Endodermal cell (in vitro differentiated cells): ENCODE measurements around the gene SYT17. TPM values are rescaled to one million over a fixed set of nuclear protein-coding genes. Genes with fewer than 3 reads are reported as not detected.

Experiments used
- DNase-seq: peaks from one replicate; pipeline ENCODE4 v3.0.0-alpha.2; 2017
- H3K27ac ChIP-seq: 2 replicates; pipeline ENCODE4 v1.5.1; 2013; ENCODE audit warnings: mild to moderate bottlenecking, low read depth, low read length, moderate library complexity
- H3K27me3 ChIP-seq: 2 replicates; pipeline ENCODE4 v1.6.1; 2013; ENCODE audit warnings: mild to moderate bottlenecking, low read length, moderate library complexity; ENCODE audit not compliant: insufficient read depth, control insufficient read depth, poor library complexity, severe bottlenecking
- H3K36me3 ChIP-seq: 2 replicates; pipeline ENCODE4 v1.7.0; 2013; ENCODE audit warnings: mild to moderate bottlenecking, low read length, moderate library complexity; ENCODE audit not compliant: control insufficient read depth, insufficient read depth
- H3K4me1 ChIP-seq: one replicate; pipeline ENCODE4 v1.7.0; 2013; ENCODE audit warnings: low read length; ENCODE audit not compliant: control insufficient read depth, insufficient read depth
- H3K4me3 ChIP-seq: 2 replicates; pipeline ENCODE4 v1.5.1; 2013; ENCODE audit warnings: mild to moderate bottlenecking, low read length, moderate library complexity
- H3K9ac ChIP-seq: 2 replicates; pipeline ENCODE4 v1.6.1; 2013; ENCODE audit warnings: mild to moderate bottlenecking, low read length, moderate library complexity; ENCODE audit not compliant: poor library complexity, severe bottlenecking; ENCODE audit errors: extremely low read depth
- H3K9me3 ChIP-seq: 2 replicates; pipeline ENCODE4 v1.6.1; 2013; ENCODE audit warnings: mild to moderate bottlenecking, low read length, moderate library complexity; ENCODE audit not compliant: control insufficient read depth
- H3K27ac Mint-ChIP-seq: 2 replicates; pipeline ENCODE4 v1.8.0; 2020; ENCODE audit warnings: mixed read lengths
- H3K27me3 Mint-ChIP-seq: 2 replicates; pipeline ENCODE4 v1.8.0; 2021; ENCODE audit warnings: mild to moderate bottlenecking, mixed read lengths; ENCODE audit not compliant: insufficient read depth
- H3K36me3 Mint-ChIP-seq: 2 replicates; pipeline ENCODE4 v1.8.0; 2020; ENCODE audit warnings: low read depth, mixed read lengths
- H3K4me1 Mint-ChIP-seq: 2 replicates; pipeline ENCODE4 v1.8.0; 2020; ENCODE audit warnings: mixed read lengths
- H3K4me3 Mint-ChIP-seq: 2 replicates; pipeline ENCODE4 v1.8.0; 2020; ENCODE audit warnings: mild to moderate bottlenecking, moderate library complexity, mixed read lengths
- H3K9me3 Mint-ChIP-seq: 2 replicates; pipeline ENCODE4 v1.8.0; 2020; ENCODE audit warnings: mild to moderate bottlenecking, mixed read lengths
- CTCF ChIP-seq: fragments of 200-600 bp; sonication (generic); conservative IDR thresholded peaks from 2 replicates; pipeline ENCODE4 v1.5.0; 2021; ENCODE audit warnings: antibody characterized with exemption, mild to moderate bottlenecking
- WGBS, 2 experiments: methylation state at CpG; one replicate each; pipeline versions ENCODE4 v1.1.5 to v1.1.7; 2013; ENCODE audit warnings: missing lambda C conversion rate in 2 of 2, mixed read lengths in 1 of 2; ENCODE audit not compliant: insufficient coverage in 1 of 2, insufficient read length in 1 of 2; 5-methylcytosine and 5-hydroxymethylcytosine counted together
- total RNA-seq, 2 donors: library from RNA; stranded (reverse); fragmentation: NEBNext Ultra II Directional in 1 of 2; extraction: Animal tissue kit (Norgen Biotek cat#: 25700) in 1 of 2; gene quantifications; 2 replicates in 1 of 2; 3 replicates in 1 of 2; pipeline ENCODE4 v1.2.1, GENCODE V29; 2021

The SYT17 gene
- total RNA-seq, 2 donors from 2014 or later, result 11.2 to 11.5 TPM

GRCh38 chr16:19295393-19295792, 127.4 kb downstream of the SYT17 start:
- Histone ChIP-seq H3K27ac (no peak overlapping the region), H3K4me1 (peaks cover 22% of the 10 kb centered on the region), H3K36me3 (no peaks in the 10 kb centered on the region), H3K9ac (no peak overlapping the region), H3K27me3 (no peaks in the 10 kb centered on the region), H3K9me3 (no peaks in the 10 kb centered on the region), H3K4me3 (no peak overlapping the region)
- TF ChIP-seq CTCF, result no peak
- Mint-ChIP-seq H3K27me3 (peaks cover 3% of the 10 kb centered on the region), H3K4me1 (peaks cover 42% of the 10 kb centered on the region), H3K9me3 (no peaks in the 10 kb centered on the region), H3K27ac (no peak overlapping the region), H3K36me3 (no peaks in the 10 kb centered on the region), H3K4me3 (no peak overlapping the region)
- 95% methylated on average over 1 of the region's 2 CpGs; no CpG with 5 or more reads in 1 of the 2 experiments for WGBS, 2 experiments
- no peak for DNase-seq

GRCh38 chr16:19297454-19297853, 129.4 kb downstream of the SYT17 start:
- no peaks in the 10 kb centered on the region for H3K27me3 ChIP-seq
- Mint-ChIP-seq H3K27ac (no peak overlapping the region), H3K36me3 (no peaks in the 10 kb centered on the region), H3K4me3 (no peak overlapping the region), H3K27me3 (peaks cover 3% of the 10 kb centered on the region), H3K9me3 (no peaks in the 10 kb centered on the region), H3K4me1 (peaks cover 23% of the 10 kb centered on the region)
- H3K9ac ChIP-seq, result no peak overlapping the region
- DNase-seq, result no peak
- WGBS, 2 experiments, result no CpG with 5 or more reads among the region's 1 CpG
- TF ChIP-seq CTCF, result no peak
- H3K27ac ChIP-seq, result no peak overlapping the region
- H3K36me3 ChIP-seq, result no peaks in the 10 kb centered on the region
- no peaks in the 10 kb centered on the region for H3K9me3 ChIP-seq
- no peak overlapping the region for H3K4me3 ChIP-seq
- H3K4me1 ChIP-seq, result peaks cover 16% of the 10 kb centered on the region

- no peak for TF ChIP-seq CTCF
- no peaks in the 10 kb centered on the region for H3K36me3 ChIP-seq
- Mint-ChIP-seq H3K4me1 (peaks cover 10% of the 10 kb centered on the region), H3K27me3 (peaks cover 3% of the 10 kb centered on the region), H3K36me3 (no peaks in the 10 kb centered on the region), H3K9me3 (no peaks in the 10 kb centered on the region), H3K4me3 (no peak overlapping the region), H3K27ac (peak overlapping the region; percentile 4)
- no peaks in the 10 kb centered on the region for H3K9me3 ChIP-seq
- peaks cover 13% of the 10 kb centered on the region for H3K4me1 ChIP-seq
- no peaks in the 10 kb centered on the region for H3K27me3 ChIP-seq
- DNase-seq, result peak; percentile 75
- H3K27ac ChIP-seq, result no peak overlapping the region
- 47 to 75% methylated on average over 2 of the region's 2 CpGs for WGBS, 2 experiments
- H3K4me3 ChIP-seq, result no peak overlapping the region
- H3K9ac ChIP-seq, result no peak overlapping the region
Observed at GRCh38 chr16:19299565-19299964, 131.5 kb downstream of the SYT17 start.
